MCF 10A (cell line): ENCODE data around the gene PDE2A. TPM values are rescaled to one million over a fixed set of nuclear protein-coding genes. Genes with fewer than 3 reads are reported as not detected.
"Not testable (repeated sequence)": the region's sequence is repeated elsewhere in the genome, so short reads cannot be mapped to it uniquely, and the experiment has no call there.

Source experiments
- BruUV-seq: library from RNA; stranded (reverse); fragments of 400-500 nt; replicated peaks from 2 replicates; lab custom pipeline; 2021; lab: Mats Ljungman, UMichigan
- CTCF ChIA-PET: fragments of 300-600 bp; sonication (Branson Sonifier 250); formaldehyde crosslinking; extraction: SDS; loops from one replicate; lab custom pipeline; 2021; ENCODE audit warnings: antibody characterized with exemption, inconsistent platforms; lab: Yijun Ruan, JAX
- POLR2A ChIA-PET: fragments of 300-600, 350-650 bp; sonication (Branson Sonifier 250); formaldehyde crosslinking; extraction: SDS; loops from one replicate; lab custom pipeline; 2020; ENCODE audit warnings: antibody characterized with exemption, inconsistent platforms; lab: Yijun Ruan, JAX
- DNase-seq: peaks from one replicate; pipeline ENCODE4 v3.0.0-alpha.2; 2018; ENCODE audit not compliant: unreplicated experiment
- H3K27ac Mint-ChIP-seq: one replicate; pipeline ENCODE4 v1.8.0; 2022; ENCODE audit warnings: mild to moderate bottlenecking, low read depth, mixed read lengths; ENCODE audit not compliant: unreplicated experiment
- H3K27me3 Mint-ChIP-seq: one replicate; pipeline ENCODE4 v1.8.0; 2022; ENCODE audit warnings: mixed read lengths; ENCODE audit not compliant: insufficient read depth, unreplicated experiment
- H3K36me3 Mint-ChIP-seq: one replicate; pipeline ENCODE4 v1.8.0; 2022; ENCODE audit warnings: mild to moderate bottlenecking, moderate library complexity, mixed read lengths; ENCODE audit not compliant: insufficient read depth, unreplicated experiment
- H3K4me1 Mint-ChIP-seq: one replicate; pipeline ENCODE4 v1.8.0; 2022; ENCODE audit warnings: mixed read lengths; ENCODE audit not compliant: insufficient read depth, unreplicated experiment
- H3K4me3 Mint-ChIP-seq: one replicate; pipeline ENCODE4 v1.8.0; 2022; ENCODE audit warnings: mild to moderate bottlenecking, moderate library complexity, mixed read lengths; ENCODE audit not compliant: unreplicated experiment
- H3K9me3 Mint-ChIP-seq: one replicate; pipeline ENCODE4 v1.8.0; 2022; ENCODE audit warnings: mixed read lengths; ENCODE audit not compliant: unreplicated experiment
- intact Hi-C: fragments of 100-400 bp; cut with micrococcal nuclease; formaldehyde crosslinking; loops from 2 replicates; pipeline ENCODE4 v1.14.1; 2022
- total RNA-seq: library from RNA; stranded (reverse); gene quantifications from 2 replicates; pipeline ENCODE4 v1.2.3, GENCODE V29; 2022
- TF ChIP-seq, protein P1 (sequence below): fragments of 200-600 bp; IDR thresholded peaks from one replicate; pipeline ENCODE4 v1.8.0; 2022; ENCODE audit warnings: antibody characterized with exemption, mild to moderate bottlenecking; ENCODE audit not compliant: unreplicated experiment

Gene PDE2A
- total RNA-seq, 1 experiment from 2014 or later: 1.9 TPM

DNA sequence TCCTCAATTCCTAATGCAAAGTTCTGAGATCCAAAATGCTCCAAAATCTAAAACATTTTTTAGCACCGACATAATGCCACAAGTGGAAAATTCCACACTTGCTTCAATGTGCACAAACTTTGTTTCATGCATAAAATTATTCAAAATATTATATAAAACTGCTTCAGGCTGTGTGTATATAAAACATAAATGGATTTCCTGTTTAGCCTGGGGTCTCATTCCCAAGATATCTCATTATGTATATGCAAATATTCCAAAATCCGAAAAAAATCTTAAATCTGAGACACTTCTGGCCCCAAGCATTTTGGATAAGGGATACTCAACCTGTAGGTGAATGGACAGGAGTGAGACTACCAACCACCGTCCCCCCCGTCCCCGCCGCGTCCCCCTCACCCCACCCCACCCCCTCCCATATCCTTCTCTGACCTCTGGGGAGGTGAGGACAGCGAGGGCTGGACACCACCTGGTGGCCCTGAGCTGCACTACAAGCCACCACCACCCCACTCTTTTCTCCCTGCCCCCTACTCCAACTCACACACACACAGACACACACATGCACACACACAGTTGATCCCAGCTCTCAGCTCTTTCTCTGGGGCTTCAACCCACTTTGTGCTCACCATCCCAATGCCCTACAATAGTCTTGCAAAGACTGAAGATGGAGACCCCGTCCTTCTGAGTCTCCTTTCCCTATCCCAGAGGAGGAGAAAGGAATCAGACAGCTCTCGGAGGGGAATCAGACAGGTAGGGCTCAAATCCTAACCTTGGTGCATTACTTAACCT, 101.0 kb downstream of the PDE2A start:
- Mint-ChIP-seq H3K36me3 (no peaks in the 10 kb centered on the region), H3K9me3 (no peaks in the 10 kb centered on the region), H3K4me3 (no peak overlapping the region), H3K27ac (no peak overlapping the region), H3K27me3 (no peaks in the 10 kb centered on the region), H3K4me1 (peaks cover 39% of the 10 kb centered on the region)
- ChIA-PET CTCF (interaction anchor here (0.5 to 5.4 kb wide), 26 partner anchors 8 to 735 kb away, joined by 3 to 59 read pairs (median 4); no protein-coding TSS in a partner anchor), POLR2A (interaction anchor here (0.7 kb wide), 1 partner anchor 112 kb away, joined by 3 read pairs; no protein-coding TSS in a partner anchor)
- TF ChIP-seq, protein P1, sequence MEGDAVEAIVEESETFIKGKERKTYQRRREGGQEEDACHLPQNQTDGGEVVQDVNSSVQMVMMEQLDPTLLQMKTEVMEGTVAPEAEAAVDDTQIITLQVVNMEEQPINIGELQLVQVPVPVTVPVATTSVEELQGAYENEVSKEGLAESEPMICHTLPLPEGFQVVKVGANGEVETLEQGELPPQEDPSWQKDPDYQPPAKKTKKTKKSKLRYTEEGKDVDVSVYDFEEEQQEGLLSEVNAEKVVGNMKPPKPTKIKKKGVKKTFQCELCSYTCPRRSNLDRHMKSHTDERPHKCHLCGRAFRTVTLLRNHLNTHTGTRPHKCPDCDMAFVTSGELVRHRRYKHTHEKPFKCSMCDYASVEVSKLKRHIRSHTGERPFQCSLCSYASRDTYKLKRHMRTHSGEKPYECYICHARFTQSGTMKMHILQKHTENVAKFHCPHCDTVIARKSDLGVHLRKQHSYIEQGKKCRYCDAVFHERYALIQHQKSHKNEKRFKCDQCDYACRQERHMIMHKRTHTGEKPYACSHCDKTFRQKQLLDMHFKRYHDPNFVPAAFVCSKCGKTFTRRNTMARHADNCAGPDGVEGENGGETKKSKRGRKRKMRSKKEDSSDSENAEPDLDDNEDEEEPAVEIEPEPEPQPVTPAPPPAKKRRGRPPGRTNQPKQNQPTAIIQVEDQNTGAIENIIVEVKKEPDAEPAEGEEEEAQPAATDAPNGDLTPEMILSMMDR: peak; percentile 67
- DNase-seq: peak; percentile 41
- BruUV-seq: no TSS peak
- intact Hi-C loops: loop anchor here (1.0 kb wide), 2 partner anchors 91 to 102 kb away; no protein-coding TSS in a partner anchor

DNA sequence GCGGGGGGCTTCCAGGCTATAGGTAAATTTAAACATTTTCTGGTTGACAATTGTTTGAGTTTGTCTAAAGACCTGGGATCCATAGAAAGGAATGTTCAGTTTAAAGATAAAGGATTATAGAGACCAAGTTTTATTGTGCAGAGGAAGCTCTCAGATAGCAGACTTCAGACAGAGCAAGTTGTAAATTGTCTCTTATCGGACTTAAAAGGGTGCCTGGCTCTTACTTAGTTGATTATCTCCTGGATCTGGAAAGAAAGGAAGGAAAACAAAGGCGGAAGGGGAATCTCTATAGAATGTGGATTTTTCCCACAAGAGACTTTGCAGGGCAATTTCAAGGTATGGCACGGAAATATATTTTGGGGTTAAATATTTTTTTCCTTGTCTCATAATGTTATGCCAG, 101.7 kb downstream of the PDE2A start:
- intact Hi-C loops, H3K36me3 Mint-ChIP-seq, POLR2A ChIA-PET, DNase-seq, H3K4me3 Mint-ChIP-seq, BruUV-seq, H3K27me3 Mint-ChIP-seq, H3K27ac Mint-ChIP-seq, H3K9me3 Mint-ChIP-seq: not testable (repeated sequence)
- CTCF ChIA-PET: interaction anchor here (0.7 to 5.4 kb wide), 6 partner anchors 19 to 185 kb away, joined by 3 to 59 read pairs (median 4); no protein-coding TSS in a partner anchor
- H3K4me1 Mint-ChIP-seq: peaks cover 39% of the 10 kb centered on the region

DNA sequence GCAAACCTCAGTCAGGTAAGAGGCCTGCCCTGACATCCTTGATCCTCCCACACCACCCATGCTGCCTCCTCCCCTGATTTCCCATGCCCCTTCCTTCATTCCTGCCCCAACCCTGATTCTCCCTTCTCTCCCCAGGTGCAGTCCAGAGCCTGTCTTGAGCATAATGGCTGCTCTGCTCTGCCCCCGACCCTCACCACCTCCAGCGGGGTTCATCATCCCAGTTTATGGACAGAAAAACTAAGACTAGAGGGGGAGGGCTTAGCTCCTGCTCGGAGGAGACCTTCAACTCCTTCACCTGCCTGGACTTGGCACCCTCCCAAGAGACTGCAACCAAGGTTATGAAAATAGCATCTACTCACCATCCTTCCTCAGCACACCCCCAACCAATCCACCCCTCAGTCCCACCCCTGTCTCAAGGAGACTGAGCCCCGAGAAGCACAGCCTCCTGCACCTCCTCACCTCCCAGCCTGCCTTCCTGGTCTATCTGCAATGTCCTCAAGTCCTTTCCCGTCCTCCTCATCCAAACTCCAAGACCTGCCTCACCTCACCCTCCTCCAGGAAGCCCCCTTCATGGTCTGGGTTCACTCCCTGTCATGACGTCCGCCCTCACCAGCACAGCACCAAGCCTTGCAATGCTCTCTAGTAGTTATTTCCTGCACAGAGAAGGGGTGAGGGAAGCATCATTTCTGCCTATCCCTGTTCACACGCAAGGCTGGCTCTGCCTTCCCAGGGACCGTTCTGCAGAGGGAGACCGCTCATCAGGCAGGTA, 103.1 kb downstream of the PDE2A start:
- POLR2A ChIA-PET: no interaction called here
- no peaks in the 10 kb centered on the region for H3K36me3 Mint-ChIP-seq
- CTCF ChIA-PET: interaction anchor here (1.0 kb wide), 1 partner anchor 140 kb away, joined by 3 read pairs; no protein-coding TSS in a partner anchor
- H3K4me1 Mint-ChIP-seq: peaks cover 44% of the 10 kb centered on the region
- intact Hi-C loops: no loop called here
- no peaks in the 10 kb centered on the region for H3K9me3 Mint-ChIP-seq
- H3K4me3 Mint-ChIP-seq: no peak overlapping the region
- BruUV-seq: no TSS peak
- H3K27ac Mint-ChIP-seq: peak overlapping the region; percentile 94
- TF ChIP-seq, protein P1: no peak
- H3K27me3 Mint-ChIP-seq: no peaks in the 10 kb centered on the region
- no peak for DNase-seq

DNA sequence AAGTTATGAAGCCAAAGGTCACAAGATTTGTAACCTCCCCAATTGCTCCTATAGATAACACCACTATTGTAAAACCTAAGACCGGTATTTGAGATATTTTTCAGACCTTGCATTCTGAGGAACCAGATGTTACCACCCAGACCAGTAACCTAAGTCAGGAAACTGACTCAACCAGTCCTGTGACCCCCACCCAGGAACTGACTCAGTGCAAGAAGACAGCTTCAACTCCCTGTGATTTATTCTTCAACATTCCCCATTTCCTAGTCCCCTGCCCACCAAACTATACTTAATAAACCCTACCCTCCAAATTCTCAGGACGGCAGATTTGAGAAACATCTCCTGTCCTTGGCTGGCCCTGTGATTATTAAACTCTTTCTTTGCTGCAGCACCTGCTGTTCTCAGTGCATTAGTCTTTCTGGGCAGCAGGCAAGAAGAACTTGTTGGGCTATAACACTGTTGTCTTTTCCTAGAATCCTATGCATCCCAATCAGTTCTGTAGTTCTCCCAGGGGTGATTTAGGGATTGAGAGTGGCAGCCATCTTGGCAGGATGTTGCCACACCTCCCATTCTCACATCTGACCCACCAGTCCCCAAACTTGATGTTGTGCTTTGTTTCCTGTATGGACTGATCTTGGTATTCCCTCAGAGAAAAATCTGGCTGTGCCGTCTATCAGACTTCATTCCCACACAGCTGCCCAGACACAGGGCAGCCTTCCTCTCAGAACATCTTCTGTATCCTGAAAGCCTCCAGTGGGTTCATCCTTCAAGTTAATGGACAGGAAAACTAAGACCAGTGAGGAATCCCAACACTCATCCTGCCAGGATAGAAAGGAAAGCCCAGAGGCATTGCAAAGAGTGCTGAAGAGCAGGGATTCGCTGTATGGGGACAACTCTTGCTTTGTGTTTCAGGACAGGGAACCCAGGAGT, 104.0 kb downstream of the PDE2A start:
- ChIA-PET CTCF (interaction anchor here (1.7 kb wide), 1 partner anchor 89 kb away, joined by 6 read pairs; no protein-coding TSS in a partner anchor), POLR2A (no interaction called here)
- DNase-seq: peak; percentile 65
- Mint-ChIP-seq H3K4me3 (peak overlapping the region; percentile 27), H3K36me3 (no peaks in the 10 kb centered on the region), H3K27ac (peak overlapping the region; percentile 94), H3K4me1 (peaks cover 44% of the 10 kb centered on the region), H3K9me3 (no peaks in the 10 kb centered on the region), H3K27me3 (no peaks in the 10 kb centered on the region)
- TSS peak; percentile 95 for BruUV-seq
- TF ChIP-seq, protein P1: no peak
- intact Hi-C loops: no loop called here
